PFSK-1 (cell line): Measurements from ENCODE around the gene PLA2G4A.

Source experiments
- FOXP2 ChIP-seq: optimal IDR thresholded peaks from 2 replicates; pipeline ENCODE3; 2011; ENCODE audit warnings: borderline replicate concordance, control low read depth, inconsistent platforms; ENCODE audit not compliant: insufficient read depth; ENCODE audit errors: extremely low read length, extremely low read depth
- POLR2AphosphoS5 ChIP-seq: IDR thresholded peaks from 2 replicates; pipeline ENCODE4 v1.6.1; 2012; ENCODE audit warnings: low read depth, mild to moderate bottlenecking, control low read depth, low read length, moderate library complexity
- REST ChIP-seq, 2 experiments: IDR thresholded peaks; 2 replicates each; pipeline versions ENCODE4 v1.6.1 to v1.8.0; 2011 to 2012; ENCODE audit warnings: low read depth in 2 of 2, low read length in 2 of 2, control low read depth in 1 of 2, inconsistent platforms in 1 of 2, mild to moderate bottlenecking in 1 of 2, moderate library complexity in 1 of 2; ENCODE audit not compliant: insufficient read depth in 1 of 2
- SIN3A ChIP-seq: IDR thresholded peaks from 2 replicates; pipeline ENCODE4 v1.6.1; 2012; ENCODE audit warnings: mild to moderate bottlenecking, low read length, moderate library complexity, borderline replicate concordance; ENCODE audit not compliant: insufficient read depth
- TAF1 ChIP-seq: IDR thresholded peaks from 2 replicates; pipeline ENCODE4 v1.6.1; 2012; ENCODE audit warnings: low read length, control low read depth, borderline replicate concordance; ENCODE audit not compliant: insufficient read depth

The PLA2G4A gene

GRCh38 chr1:186905561-186905960, 76.8 kb downstream of the PLA2G4A start:
- no peak for TF ChIP-seq SIN3A
- TF ChIP-seq FOXP2, result no peak
- TF ChIP-seq REST (IDR thresholded peaks at IDR 0.05; ENCODE audit: insufficient read depth in 1 of 2, low read depth in 2 of 2, low read length in 2 of 2), result no peak

- TF ChIP-seq TAF1 (no peak), REST (IDR thresholded peaks at IDR 0.05; ENCODE audit: insufficient read depth in 1 of 2, low read depth in 2 of 2, low read length in 2 of 2) (no peak), POLR2AphosphoS5 (no peak), SIN3A (no peak), FOXP2 (no peak)
Observed at GRCh38 chr1:186915555-186915954, 86.8 kb downstream of the PLA2G4A start.

GRCh38 chr1:186923486-186923885, 94.7 kb downstream of the PLA2G4A start:
- TF ChIP-seq REST (IDR thresholded peaks at IDR 0.05; ENCODE audit: insufficient read depth in 1 of 2, low read depth in 2 of 2, low read length in 2 of 2), result no peak
- TF ChIP-seq SIN3A, result no peak
- TF ChIP-seq TAF1, result no peak
- no peak for TF ChIP-seq FOXP2
- TF ChIP-seq POLR2AphosphoS5, result no peak

- no peak for TF ChIP-seq SIN3A
- no peak for TF ChIP-seq FOXP2
- TF ChIP-seq TAF1, result no peak
- no peak for TF ChIP-seq REST (IDR thresholded peaks at IDR 0.05; ENCODE audit: insufficient read depth in 1 of 2, low read depth in 2 of 2, low read length in 2 of 2)
- no peak for TF ChIP-seq POLR2AphosphoS5
Observed at GRCh38 chr1:186925881-186926669, 97.3 kb downstream of the PLA2G4A start.
